Stimulated activated naive CD4-positive, alpha-beta T cell (primary cell): ENCODE results near the gene RUFY3.
"Not testable (repeated sequence)": the region's sequence is repeated elsewhere in the genome, so short reads cannot be mapped to it uniquely, and the experiment has no call there.

ENCODE experiments used
- DNase-seq, 6 experiments: peaks; one replicate each; lab custom pipeline; 2025; lab: John Stamatoyannopoulos, UW

RUFY3 gene, protein sequence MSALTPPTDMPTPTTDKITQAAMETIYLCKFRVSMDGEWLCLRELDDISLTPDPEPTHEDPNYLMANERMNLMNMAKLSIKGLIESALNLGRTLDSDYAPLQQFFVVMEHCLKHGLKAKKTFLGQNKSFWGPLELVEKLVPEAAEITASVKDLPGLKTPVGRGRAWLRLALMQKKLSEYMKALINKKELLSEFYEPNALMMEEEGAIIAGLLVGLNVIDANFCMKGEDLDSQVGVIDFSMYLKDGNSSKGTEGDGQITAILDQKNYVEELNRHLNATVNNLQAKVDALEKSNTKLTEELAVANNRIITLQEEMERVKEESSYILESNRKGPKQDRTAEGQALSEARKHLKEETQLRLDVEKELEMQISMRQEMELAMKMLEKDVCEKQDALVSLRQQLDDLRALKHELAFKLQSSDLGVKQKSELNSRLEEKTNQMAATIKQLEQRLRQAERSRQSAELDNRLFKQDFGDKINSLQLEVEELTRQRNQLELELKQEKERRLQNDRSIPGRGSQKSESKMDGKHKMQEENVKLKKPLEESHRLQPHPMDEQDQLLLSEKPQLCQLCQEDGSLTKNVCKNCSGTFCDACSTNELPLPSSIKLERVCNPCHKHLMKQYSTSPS

DNA sequence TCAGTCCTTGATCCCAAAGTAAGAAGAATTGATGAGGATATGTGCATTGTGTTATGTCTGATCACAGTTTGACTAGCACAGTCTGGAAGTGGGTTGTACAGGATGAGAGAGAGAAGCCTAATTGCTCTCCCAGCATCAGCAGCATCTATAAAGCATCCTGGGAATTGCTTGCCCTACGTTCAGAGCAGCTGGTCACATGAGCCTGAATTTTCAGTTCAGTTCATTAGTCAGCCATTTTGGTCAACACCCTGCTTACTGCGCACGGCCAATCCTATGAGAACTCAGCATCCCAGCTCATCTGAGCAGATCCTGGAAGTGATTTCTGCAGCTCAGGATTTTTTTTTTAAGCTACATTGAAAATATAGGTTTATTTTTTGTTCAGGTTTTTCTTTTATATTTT, at the start of gene RUFY3:
Gene RUFY3, plus strand, starts transcription at position 218 of the 400 bp plus-strand sequence. CDS start 610 bp downstream, outside the sequence.
- no peak for DNase-seq

DNA sequence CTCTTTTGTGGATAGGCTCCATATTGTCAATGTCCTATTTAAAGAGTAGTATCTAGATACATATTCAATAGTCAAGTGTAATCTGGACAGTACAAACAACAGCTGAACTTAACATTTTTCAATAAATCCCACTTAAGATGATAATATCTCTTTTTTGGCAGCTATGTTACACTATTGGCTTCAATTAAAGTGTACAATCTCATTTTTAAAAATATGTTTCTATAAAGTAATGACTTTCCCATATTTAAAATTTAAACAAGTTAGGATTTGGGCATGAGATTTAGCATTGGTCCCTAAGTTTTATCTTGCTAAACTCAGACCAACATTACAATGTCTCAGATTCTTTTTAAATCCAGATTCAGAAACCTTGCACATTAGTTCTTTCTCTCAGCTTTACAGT, 47.6 kb upstream of the RUFY3 start:
- DNase-seq: no peak

- no peak for DNase-seq
These were observed 47.0 kb upstream of the RUFY3 start for GRCh38 chr4:70674731-70675130.

GRCh38 chr4:70676554-70677090, 45.1 kb upstream of the RUFY3 start:
- DNase-seq: no peak

DNA sequence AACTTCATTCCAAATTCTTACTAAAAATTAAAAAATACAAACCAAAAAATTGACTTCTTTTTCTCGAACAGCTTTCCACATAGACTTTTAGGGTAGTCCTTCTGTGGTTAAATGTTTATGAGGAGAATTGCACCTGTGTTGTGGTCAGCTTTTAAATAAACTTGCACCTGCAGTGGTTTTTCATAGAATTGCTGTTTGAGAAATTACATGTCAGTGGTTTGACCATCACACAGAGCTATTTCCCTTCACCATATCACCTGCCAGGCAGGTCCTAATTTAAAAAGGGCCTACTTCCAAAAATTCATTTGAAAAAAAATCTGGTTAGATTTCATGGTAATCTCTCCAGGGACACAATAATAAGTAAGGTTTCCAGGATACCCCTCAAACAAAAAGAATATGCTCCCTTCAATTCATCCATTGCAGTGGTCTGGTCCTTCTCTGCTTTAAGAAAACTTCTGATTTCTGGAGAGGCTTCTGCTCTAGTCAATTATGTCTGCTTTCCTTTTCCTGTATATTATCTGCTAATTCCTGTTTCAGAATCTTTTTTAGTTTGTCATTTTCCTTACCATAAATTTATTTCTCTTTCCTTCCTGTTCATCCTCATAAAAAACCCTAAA, 43.3 kb upstream of the RUFY3 start:
- no peak for DNase-seq

DNA sequence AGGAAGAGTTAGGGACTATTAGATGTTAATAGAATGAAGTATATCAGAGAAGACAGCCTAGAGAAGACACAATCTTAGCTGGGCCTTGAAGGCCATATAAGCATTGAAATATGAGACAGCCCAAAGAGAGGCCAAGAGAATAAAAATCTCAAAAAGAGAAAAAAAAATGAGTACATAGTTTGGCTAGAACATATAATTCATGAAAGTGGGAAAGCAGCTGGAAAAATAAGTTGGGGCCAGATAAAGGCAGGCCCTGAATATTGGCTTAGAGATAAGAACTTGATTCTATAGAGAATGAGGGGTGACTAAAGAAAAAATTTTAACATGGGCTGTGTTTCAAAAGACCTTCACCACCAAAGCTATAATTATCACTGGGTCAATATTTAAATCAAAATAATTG, 40.8 kb upstream of the RUFY3 start:
- no peak for DNase-seq

GRCh38 chr4:70681704-70682103, 40.1 kb upstream of the RUFY3 start:
- DNase-seq: no peak

- DNase-seq: not testable (repeated sequence)
These were observed 39.6 kb upstream of the RUFY3 start for GRCh38 chr4:70682142-70682541.

DNA sequence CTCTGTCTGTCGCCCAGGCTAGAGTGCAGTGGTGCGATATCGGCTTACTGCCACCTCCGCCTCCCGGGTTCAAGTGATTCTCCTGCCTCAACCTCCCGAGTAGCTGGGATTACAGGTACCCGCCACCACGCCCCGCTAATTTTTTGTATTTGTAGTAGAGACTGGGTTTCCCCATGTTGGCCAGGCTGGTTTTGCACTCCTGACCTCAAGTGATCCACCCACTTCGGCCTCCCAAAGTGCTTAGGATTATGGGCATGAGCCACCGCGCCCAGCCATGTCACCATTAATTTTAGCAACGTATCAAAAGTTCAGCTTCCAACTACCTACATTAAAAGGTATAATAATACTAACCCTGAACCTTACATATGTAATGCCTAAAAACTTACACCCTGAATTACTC, 34.4 kb upstream of the RUFY3 start:
- no peak for DNase-seq

GRCh38 chr4:70687821-70688794, 33.7 kb upstream of the RUFY3 start, which contains the start of gene UTP3:
Gene UTP3, plus strand, starts transcription at chr4:70688532. Its CDS starts 146 bp downstream, at chr4:70688678.
- peak; percentile 86 to 92 (median 90) for DNase-seq

DNA sequence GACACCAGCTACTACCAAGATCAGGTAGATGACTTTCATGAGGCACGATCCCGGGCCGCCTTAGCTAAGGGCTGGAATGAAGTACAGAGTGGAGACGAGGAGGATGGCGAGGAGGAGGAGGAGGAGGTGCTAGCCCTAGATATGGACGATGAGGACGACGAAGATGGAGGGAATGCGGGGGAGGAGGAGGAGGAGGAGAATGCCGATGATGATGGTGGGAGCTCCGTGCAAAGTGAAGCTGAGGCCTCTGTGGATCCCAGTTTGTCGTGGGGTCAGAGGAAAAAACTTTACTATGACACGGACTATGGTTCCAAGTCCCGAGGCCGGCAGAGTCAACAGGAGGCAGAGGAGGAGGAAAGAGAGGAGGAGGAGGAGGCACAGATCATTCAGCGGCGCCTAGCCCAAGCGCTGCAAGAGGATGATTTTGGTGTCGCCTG, 33.0 kb upstream of the RUFY3 start:
- DNase-seq: peak in 2 of 6 experiments; percentile 10 to 36

DNA sequence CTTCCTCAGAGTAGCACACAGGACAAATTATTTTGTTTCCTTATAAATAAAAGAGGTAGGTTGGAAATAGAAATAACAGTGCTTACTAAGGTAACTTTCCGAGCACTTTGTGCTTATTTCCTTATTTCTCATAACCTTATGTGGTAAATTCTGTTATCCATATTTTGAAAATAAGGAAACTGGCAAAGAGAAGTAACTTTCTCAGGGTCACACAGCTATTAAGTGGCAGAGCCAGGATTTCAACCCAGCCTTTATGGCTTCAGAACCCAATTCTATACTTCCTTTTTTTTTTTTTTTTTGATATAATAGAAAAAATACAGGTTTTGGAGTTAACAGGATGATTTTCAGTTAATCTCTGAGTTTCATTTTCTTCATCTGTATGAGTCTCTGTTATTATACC, 30.1 kb upstream of the RUFY3 start:
- DNase-seq: no peak

DNA sequence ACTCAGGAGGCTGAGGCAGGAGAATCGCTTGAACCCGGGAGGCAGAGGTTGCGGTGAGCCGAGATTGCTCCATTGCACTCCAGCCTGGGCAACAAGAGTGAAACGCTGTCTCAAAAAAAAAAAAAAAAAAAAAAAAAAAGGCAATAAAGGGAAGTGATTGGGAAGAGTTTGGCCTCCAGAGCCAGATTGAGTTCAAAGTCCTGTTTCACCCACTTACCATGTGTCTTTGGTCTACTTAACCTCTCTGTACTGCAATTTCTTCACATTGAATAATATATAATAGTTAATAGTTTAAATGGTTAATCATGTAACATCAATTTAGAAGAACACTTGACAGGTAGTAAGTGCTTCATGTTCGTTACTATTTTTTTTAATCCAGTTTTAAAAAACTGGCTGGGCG, 27.1 kb upstream of the RUFY3 start:
- DNase-seq: not testable (repeated sequence)

DNA sequence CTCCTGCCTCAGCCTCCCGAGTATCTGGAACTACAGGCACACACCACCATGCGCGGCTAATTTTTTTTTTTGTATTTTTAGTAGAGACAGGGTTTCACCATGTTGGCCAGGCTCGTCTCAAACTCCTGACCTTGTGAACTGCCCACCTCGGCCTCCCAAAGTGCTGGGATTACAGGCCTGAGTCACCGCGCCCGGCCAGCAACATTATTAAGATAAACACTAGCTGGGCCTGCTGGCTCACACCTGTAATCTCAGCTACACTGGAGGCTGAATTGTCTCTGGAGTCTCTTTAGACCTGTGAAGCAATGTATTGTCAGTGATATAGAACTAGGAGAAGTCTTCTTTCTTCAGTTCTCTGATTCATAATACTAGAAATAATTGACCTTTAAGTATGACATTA, 23.3 kb upstream of the RUFY3 start:
- not testable (repeated sequence) for DNase-seq

DNA sequence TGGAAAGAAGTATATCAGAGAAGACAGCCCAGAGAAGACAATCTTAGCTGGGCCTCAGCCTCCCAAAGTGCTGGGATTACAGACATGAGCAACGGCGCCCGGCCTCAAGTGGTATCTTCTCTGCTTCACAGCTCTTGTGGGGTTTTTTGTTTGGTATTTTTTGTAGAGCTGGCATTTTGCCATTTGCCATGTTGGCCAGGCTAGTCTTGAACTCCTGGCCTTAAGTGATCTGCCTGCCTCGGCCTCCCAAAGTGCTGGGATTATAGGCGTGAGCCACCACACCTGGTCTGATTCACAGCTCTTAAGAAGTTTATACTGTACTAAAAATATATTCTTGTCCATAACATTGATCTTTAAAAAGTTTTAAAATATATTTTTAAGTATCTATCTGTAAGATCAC, 21.1 kb upstream of the RUFY3 start:
- no peak for DNase-seq

GRCh38 chr4:70701271-70701670, 20.5 kb upstream of the RUFY3 start:
- DNase-seq: no peak

DNA sequence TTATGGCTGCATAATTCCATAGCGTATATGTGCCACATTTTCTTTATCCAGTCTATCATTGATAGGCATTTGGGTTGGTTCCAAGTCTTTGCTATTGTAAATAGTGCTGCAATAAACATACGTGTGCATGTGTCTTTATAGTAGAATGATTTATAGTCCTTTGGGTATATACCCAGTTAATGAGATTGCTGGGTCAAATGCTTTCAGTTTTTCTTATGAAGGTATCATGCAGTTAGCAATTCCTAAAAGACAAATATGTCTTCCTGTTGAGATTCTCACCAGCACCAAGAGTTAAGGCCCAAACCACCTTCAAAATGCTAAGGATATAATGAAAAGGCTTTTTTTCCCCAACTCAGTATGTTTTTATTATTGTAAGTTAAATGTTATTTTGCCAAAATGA, 19.2 kb upstream of the RUFY3 start:
- DNase-seq: not testable (repeated sequence)

GRCh38 chr4:70703619-70704214, 18.0 kb upstream of the RUFY3 start:
- DNase-seq: no peak

GRCh38 chr4:70704215-70704930, 17.4 kb upstream of the RUFY3 start:
- DNase-seq: peak; percentile 35 to 67 (median 60)

DNA sequence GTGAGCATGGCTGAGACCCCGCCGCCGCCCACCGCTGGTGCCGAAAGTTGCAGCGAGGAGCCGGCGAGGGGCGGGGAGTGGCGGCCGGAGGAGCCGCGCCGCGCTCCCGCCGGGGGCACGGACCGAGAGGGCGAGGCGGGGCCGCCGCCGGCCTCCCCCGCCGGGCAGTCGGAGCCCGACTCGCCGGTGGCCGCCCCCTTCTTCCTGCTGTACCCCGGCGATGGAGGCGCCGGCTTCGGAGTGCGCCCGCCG, 16.9 kb upstream of the RUFY3 start:
- peak in 2 of 6 experiments; percentile 50 to 59 for DNase-seq
